Loucy (cell line): ENCODE data around the gene CLIC6.

Source experiments
- H2AFZ ChIP-seq: fragments of 200-600 bp; sonication (generic); 2 replicates; pipeline ENCODE4 v1.6.0; 2016; ENCODE audit warnings: antibody characterized with exemption, mild to moderate bottlenecking, low read length, moderate library complexity
- H3F3A ChIP-seq: fragments of 200-600 bp; 2 replicates; pipeline ENCODE4 v1.6.0; 2016; ENCODE audit warnings: antibody characterized with exemption, low read depth, mild to moderate bottlenecking
- H3K27me3 ChIP-seq: fragments of 200-600 bp; sonication (generic); 2 replicates; pipeline ENCODE4 v1.6.1; 2014; ENCODE audit warnings: low read length, mild to moderate bottlenecking; ENCODE audit not compliant: insufficient read depth, poor library complexity, severe bottlenecking
- H3K36me3 ChIP-seq: fragments of 200-600 bp; sonication (generic); 2 replicates; pipeline ENCODE4 v1.6.1; 2016; ENCODE audit warnings: low read length; ENCODE audit not compliant: insufficient read depth
- H3K4me1 ChIP-seq: fragments of 200-600 bp; sonication (generic); 2 replicates; pipeline ENCODE4 v1.5.1; 2014; ENCODE audit warnings: low read length, mild to moderate bottlenecking; ENCODE audit not compliant: insufficient read depth, poor library complexity, severe bottlenecking
- H3K4me2 ChIP-seq: fragments of 200-600 bp; sonication (generic); 2 replicates; pipeline ENCODE4 v1.6.0; 2014; ENCODE audit warnings: antibody characterized with exemption, low read length, low read depth, mild to moderate bottlenecking; ENCODE audit not compliant: poor library complexity, severe bottlenecking
- H3K4me3 ChIP-seq: fragments of 200-600 bp; sonication (generic); 2 replicates; pipeline ENCODE4 v1.5.1; 2014; ENCODE audit warnings: low read length, mild to moderate bottlenecking, mixed read lengths; ENCODE audit not compliant: poor library complexity, severe bottlenecking
- H3K79me2 ChIP-seq: fragments of 200-600 bp; sonication (generic); 2 replicates; pipeline ENCODE4 v1.6.1; 2014; ENCODE audit warnings: low read length; ENCODE audit not compliant: insufficient read depth
- H3K9ac ChIP-seq: fragments of 200-600 bp; sonication (generic); 2 replicates; pipeline ENCODE4 v1.6.0; 2014; ENCODE audit warnings: mild to moderate bottlenecking, low read depth, low read length, moderate library complexity; ENCODE audit not compliant: poor library complexity, severe bottlenecking
- H3K9me2 ChIP-seq: fragments of 200-600 bp; sonication (generic); replicated peaks from 2 replicates; pipeline ENCODE4 v1.6.1; 2016; ENCODE audit warnings: low read depth, low read length, mixed read lengths
- H3K9me3 ChIP-seq: fragments of 200-600 bp; sonication (generic); 2 replicates; pipeline ENCODE4 v1.6.1; 2014; ENCODE audit warnings: mild to moderate bottlenecking, antibody characterized with exemption, low read length, low read depth; ENCODE audit not compliant: insufficient read depth
- H4K20me1 ChIP-seq: fragments of 200-600 bp; sonication (generic); 2 replicates; pipeline ENCODE4 v1.6.0; 2014; ENCODE audit warnings: antibody characterized with exemption, low read length, mild to moderate bottlenecking; ENCODE audit not compliant: insufficient read depth, poor library complexity, severe bottlenecking
- EZH2phosphoT487 ChIP-seq: fragments of 200-600 bp; IDR thresholded peaks from 2 replicates; pipeline ENCODE4 v1.6.1; 2018; ENCODE audit warnings: antibody characterized with exemption, mild to moderate bottlenecking, moderate library complexity, borderline replicate concordance
- TF ChIP-seq, protein P1 (sequence below): fragments of 200-600 bp; sonication (generic); conservative IDR thresholded peaks from 2 replicates; pipeline ENCODE4 v1.5.1; 2014; ENCODE audit warnings: mild to moderate bottlenecking, antibody characterized with exemption, low read length

The CLIC6 gene

DNA sequence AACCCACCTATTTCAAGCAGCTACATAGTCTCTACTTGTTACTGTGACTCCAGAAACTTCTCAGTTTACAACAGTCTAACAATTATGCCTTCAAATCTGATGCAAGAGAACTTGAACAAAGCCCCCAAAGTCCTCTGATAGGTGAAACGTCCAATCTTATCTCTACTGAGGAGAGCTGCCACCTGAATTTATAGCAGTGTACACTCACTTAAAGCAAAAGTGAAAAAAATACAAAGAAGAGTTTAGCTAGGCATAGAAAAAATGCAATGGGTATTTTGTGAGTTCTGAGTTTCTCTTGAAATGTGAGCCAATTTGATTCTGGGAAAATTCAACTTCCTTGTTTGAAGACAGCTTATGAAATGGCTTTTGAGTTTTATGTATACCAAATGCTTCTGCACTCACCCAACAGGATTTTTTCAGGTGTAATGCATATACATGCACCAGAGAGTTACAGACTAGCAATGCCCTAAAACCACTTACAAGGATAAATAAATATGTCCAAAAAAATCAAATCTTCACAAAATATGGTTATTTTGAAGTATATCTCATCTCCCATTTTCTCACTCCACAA is 17.8 kb upstream of the CLIC6 start:
- H3K36me3 ChIP-seq = no peaks in the 10 kb centered on the region
- H3K9ac ChIP-seq = no peak overlapping the region
- TF ChIP-seq, protein P1, sequence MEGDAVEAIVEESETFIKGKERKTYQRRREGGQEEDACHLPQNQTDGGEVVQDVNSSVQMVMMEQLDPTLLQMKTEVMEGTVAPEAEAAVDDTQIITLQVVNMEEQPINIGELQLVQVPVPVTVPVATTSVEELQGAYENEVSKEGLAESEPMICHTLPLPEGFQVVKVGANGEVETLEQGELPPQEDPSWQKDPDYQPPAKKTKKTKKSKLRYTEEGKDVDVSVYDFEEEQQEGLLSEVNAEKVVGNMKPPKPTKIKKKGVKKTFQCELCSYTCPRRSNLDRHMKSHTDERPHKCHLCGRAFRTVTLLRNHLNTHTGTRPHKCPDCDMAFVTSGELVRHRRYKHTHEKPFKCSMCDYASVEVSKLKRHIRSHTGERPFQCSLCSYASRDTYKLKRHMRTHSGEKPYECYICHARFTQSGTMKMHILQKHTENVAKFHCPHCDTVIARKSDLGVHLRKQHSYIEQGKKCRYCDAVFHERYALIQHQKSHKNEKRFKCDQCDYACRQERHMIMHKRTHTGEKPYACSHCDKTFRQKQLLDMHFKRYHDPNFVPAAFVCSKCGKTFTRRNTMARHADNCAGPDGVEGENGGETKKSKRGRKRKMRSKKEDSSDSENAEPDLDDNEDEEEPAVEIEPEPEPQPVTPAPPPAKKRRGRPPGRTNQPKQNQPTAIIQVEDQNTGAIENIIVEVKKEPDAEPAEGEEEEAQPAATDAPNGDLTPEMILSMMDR = no peak
- no peak for TF ChIP-seq EZH2phosphoT487
- H3F3A ChIP-seq = no peaks in the 10 kb centered on the region
- H3K79me2 ChIP-seq = no peaks in the 10 kb centered on the region
- no peaks in the 10 kb centered on the region for H3K4me1 ChIP-seq
- H3K4me3 ChIP-seq = no peak overlapping the region
- peaks cover 6% of the 10 kb centered on the region for H3K27me3 ChIP-seq
- no peaks in the 10 kb centered on the region for H4K20me1 ChIP-seq
- no peaks in the 10 kb centered on the region for H3K9me3 ChIP-seq
- no peak overlapping the region for H2AFZ ChIP-seq
- H3K4me2 ChIP-seq = no peak overlapping the region
- no peaks in the 10 kb centered on the region for H3K9me2 ChIP-seq

DNA sequence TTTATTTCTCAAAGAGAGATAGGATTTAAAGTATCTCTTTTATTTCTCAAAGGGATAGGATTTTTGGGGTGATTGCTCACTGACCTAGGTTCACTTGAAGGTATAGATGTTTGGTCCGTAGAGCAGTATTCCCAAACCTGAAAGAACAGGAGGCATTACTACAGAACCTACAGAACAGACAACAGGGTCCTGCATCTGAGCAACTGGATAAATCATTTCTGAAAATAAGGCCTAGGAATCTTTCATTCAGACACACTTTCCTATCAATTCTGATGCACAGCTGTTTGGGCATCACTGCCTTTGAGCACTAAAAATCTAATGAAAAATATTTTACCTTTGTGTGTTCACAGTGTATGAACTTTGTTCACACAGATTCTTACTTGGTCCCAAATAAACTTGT is 17.2 kb upstream of the CLIC6 start:
- no peak for TF ChIP-seq EZH2phosphoT487
- TF ChIP-seq, protein P1 = no peak
- peaks cover 6% of the 10 kb centered on the region for H3K27me3 ChIP-seq

DNA sequence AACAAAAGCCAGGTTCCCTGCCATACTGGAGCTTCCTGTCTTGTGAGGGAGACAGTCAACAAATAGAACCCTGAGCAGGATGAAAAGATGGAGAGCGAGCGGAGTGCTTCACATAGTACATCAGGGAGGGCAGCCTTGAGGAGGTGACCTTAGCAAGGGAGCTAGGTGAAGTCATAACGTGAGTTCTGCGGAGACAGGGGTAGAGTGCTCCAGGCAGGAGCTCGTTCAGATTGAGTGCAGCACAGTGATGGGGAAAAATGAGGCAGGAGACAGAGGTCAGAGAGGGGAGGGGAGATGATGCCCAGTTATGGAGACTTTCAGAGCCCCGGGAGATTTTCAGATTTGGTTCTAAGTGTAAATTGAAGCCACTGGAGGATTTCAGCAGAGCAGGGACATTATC is 15.3 kb upstream of the CLIC6 start:
- Histone ChIP-seq H3K36me3 (no peaks in the 10 kb centered on the region), H3K9ac (no peak overlapping the region), H3K27me3 (peaks cover 12% of the 10 kb centered on the region), H3K9me2 (no peaks in the 10 kb centered on the region), H3F3A (no peaks in the 10 kb centered on the region), H3K4me2 (no peak overlapping the region), H3K9me3 (no peaks in the 10 kb centered on the region), H2AFZ (no peak overlapping the region), H3K79me2 (no peaks in the 10 kb centered on the region), H3K4me1 (no peaks in the 10 kb centered on the region), H3K4me3 (no peak overlapping the region), H4K20me1 (no peaks in the 10 kb centered on the region)
- TF ChIP-seq, protein P1 = no peak
- TF ChIP-seq EZH2phosphoT487 = no peak

More for the DNA sequence above, 17.2 kb upstream of the CLIC6 start:
- Histone ChIP-seq H3F3A (no peaks in the 10 kb centered on the region), H3K4me3 (no peak overlapping the region), H3K4me1 (no peaks in the 10 kb centered on the region), H3K4me2 (no peak overlapping the region), H3K9me2 (no peaks in the 10 kb centered on the region), H3K36me3 (no peaks in the 10 kb centered on the region), H2AFZ (no peak overlapping the region), H3K9ac (no peak overlapping the region), H3K9me3 (no peaks in the 10 kb centered on the region), H3K79me2 (no peaks in the 10 kb centered on the region), H4K20me1 (no peaks in the 10 kb centered on the region)
